Heart right ventricle (tissue), 16 donors: Measurements from ENCODE around the gene NFYA. TPM values are rescaled to one million over a fixed set of nuclear protein-coding genes. Genes with fewer than 3 reads are reported as not detected.

ENCODE experiments used
- ATAC-seq, 8 donors: fragments of 200-7000 bp; cut with Tn5 transposase; one replicate each; pipeline ENCODE4 v1.9.1; 2020; ENCODE audit warnings: mild to moderate bottlenecking in 8 of 8, moderate library complexity in 8 of 8, moderate number of reproducible peaks in 1 of 8
- DNase-seq, 2 donors: peaks; one replicate each; pipeline ENCODE4 v3.0.0-alpha.2; 2020
- H3K27ac ChIP-seq, 10 donors: fragments of 200-600 bp; sonication (generic) in 2 of 10; one replicate each; pipeline versions ENCODE4 v1.5.0 to v1.8.0; 2020 to 2022; ENCODE audit warnings: mild to moderate bottlenecking in 3 of 10
- H3K27me3 ChIP-seq, 7 donors: fragments of 200-600 bp; one replicate each; pipeline ENCODE4 v1.8.0; 2021 to 2022; ENCODE audit warnings: mild to moderate bottlenecking in 2 of 7
- H3K36me3 ChIP-seq, 9 donors: fragments of 200-600 bp; sonication (generic) in 1 of 9; one replicate each; pipeline versions ENCODE4 v1.5.0 to v1.8.0; 2020 to 2022; ENCODE audit warnings: mild to moderate bottlenecking in 2 of 9
- H3K4me1 ChIP-seq, 9 donors: fragments of 200-600 bp; sonication (generic) in 1 of 9; one replicate each; pipeline versions ENCODE4 v1.5.0 to v1.8.0; 2020 to 2022; ENCODE audit warnings: mild to moderate bottlenecking in 4 of 9
- H3K4me3 ChIP-seq, 10 donors: fragments of 200-600 bp; sonication (generic) in 2 of 10; one replicate each; pipeline versions ENCODE4 v1.5.0 to v1.8.0; 2020 to 2022; ENCODE audit warnings: mild to moderate bottlenecking in 7 of 10, moderate library complexity in 2 of 10
- H3K9me3 ChIP-seq, 11 donors: fragments of 200-600 bp in 10 of 11; sonication (generic) in 2 of 11; one replicate each; pipeline versions ENCODE4 v1.5.0 to v1.8.0; 2013 to 2022; ENCODE audit warnings: mild to moderate bottlenecking in 2 of 11, control low read depth in 1 of 11, moderate library complexity in 1 of 11
- WGBS, 2 donors: extraction: QIAGEN DNeasy Blood & Tissue Kit; methylation state at CpG; one replicate each; pipeline ENCODE4 v1.1.7; 2013; ENCODE audit warnings: inconsistent platforms in 1 of 2; 5-methylcytosine and 5-hydroxymethylcytosine counted together
- intact Hi-C, 10 donors: fragments of 100-400 bp; cut with DNase I; formaldehyde crosslinking; loops; one replicate each; pipeline versions ENCODE4 v1.11.1 to v1.14.2; 2022
- polyA plus RNA-seq, 2 donors: library from polyadenylated mRNA; stranded (reverse); fragments of 200-250 nt; gene quantifications; one replicate each; pipeline ENCODE4 v1.2.3, GENCODE V29; 2013
- total RNA-seq, 10 donors: library from RNA; stranded (reverse); fragmentation: NEBNext Ultra II Directional in 3 of 10; extraction: Animal tissue kit (Norgen Biotek cat#: 25700) in 3 of 10; gene quantifications; one replicate each; pipeline versions ENCODE4 v1.2.1 to v1.2.4, GENCODE V29; 2021 to 2023
- TF ChIP-seq, protein P1 (sequence below), 9 donors: fragments of 200-600 bp; sonication (generic) in 2 of 9; IDR thresholded peaks; one replicate each; pipeline versions ENCODE4 v1.5.0 to v1.8.0; 2021 to 2022; ENCODE audit warnings: antibody characterized with exemption in 9 of 9, mild to moderate bottlenecking in 5 of 9, moderate library complexity in 1 of 9
- donor health status: Arrhythmogenic right ventricular cardiomyopathy.
- donor health status: ischemic (EF 13 %, LVEDD 7.1; RV severe dilation, severe dysfunction).
- donor health status: healthy with polysubstance abuse.
- donor health status: DM: no; HTN: yes; CAD: no.
- donor health status: DM: no; HTN: no; CAD: no.
- donor health status: ischemic (EF 25% LVEDD 6.9; RV normal size, moderate dysfunction).
- donor health status: ischemic (EF 25% LVEDD 5.7; RV mildly dilated, moderate dysfunction).
- donor health status: healthy.
- donor health status: DM: yes; HTN: yes; CAD: no.
- donor health status: Ischemic cardiomyopathy.
- donor health status: ischemic (EF 35%, LVEDD 5.7; RV mildly dilated, moderate dysfunction).
- donor health status: nonischemic (EF 11% LVEDD 7.7; RV severe dilation, severe dysfunction).
- donor health status: DM: yes; HTN: yes; CAD: no.
- donor health status: PGD.
- donor health status: ischemic (EF 29% LVEDD 5.4; RV normal size, mild dysfunction).
- donor health status: nonischemic (EF 23%, LVEDD 6.1; RV moderate dilation, normal function).

The NFYA gene
- total and polyA plus RNA-seq, 12 donors = 4.2 to 12.0 (median 10.3) TPM

DNA sequence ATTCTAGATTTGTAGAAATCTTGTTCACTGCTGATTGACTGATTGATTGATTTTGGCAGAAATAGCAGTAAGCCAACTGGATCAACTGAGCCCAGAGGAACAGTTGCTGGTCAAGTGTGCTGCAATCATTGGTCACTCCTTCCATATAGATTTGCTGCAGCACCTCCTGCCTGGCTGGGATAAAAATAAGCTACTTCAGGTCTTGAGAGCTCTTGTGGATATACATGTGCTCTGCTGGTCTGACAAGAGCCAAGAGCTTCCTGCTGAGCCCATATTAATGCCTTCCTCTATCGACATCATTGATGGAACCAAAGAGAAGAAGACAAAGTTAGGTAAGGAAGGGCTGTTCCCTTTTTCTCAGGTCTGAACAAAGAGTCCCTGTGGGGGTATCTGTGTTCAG lies 50.1 kb downstream of the NFYA start:
- no peaks in the 10 kb centered on the region for H3K9me3 ChIP-seq
- ATAC-seq (no peak), DNase-seq (no peak)
- no peaks in the 10 kb centered on the region for H3K4me1 ChIP-seq
- intact Hi-C loops = no loop called here
- H3K27ac ChIP-seq = no peak overlapping the region
- H3K27me3 ChIP-seq = no peaks in the 10 kb centered on the region
- TF ChIP-seq, protein P1, sequence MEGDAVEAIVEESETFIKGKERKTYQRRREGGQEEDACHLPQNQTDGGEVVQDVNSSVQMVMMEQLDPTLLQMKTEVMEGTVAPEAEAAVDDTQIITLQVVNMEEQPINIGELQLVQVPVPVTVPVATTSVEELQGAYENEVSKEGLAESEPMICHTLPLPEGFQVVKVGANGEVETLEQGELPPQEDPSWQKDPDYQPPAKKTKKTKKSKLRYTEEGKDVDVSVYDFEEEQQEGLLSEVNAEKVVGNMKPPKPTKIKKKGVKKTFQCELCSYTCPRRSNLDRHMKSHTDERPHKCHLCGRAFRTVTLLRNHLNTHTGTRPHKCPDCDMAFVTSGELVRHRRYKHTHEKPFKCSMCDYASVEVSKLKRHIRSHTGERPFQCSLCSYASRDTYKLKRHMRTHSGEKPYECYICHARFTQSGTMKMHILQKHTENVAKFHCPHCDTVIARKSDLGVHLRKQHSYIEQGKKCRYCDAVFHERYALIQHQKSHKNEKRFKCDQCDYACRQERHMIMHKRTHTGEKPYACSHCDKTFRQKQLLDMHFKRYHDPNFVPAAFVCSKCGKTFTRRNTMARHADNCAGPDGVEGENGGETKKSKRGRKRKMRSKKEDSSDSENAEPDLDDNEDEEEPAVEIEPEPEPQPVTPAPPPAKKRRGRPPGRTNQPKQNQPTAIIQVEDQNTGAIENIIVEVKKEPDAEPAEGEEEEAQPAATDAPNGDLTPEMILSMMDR (IDR thresholded peaks at IDR 0.05) = no peak
- 74 to 79% methylated on average over 1 of the region's 1 CpG for WGBS, 2 donors
- H3K4me3 ChIP-seq = no peak overlapping the region
- peaks cover 0 to 47% (median 14%) of the 10 kb centered on the region in 9 donors for H3K36me3 ChIP-seq

DNA sequence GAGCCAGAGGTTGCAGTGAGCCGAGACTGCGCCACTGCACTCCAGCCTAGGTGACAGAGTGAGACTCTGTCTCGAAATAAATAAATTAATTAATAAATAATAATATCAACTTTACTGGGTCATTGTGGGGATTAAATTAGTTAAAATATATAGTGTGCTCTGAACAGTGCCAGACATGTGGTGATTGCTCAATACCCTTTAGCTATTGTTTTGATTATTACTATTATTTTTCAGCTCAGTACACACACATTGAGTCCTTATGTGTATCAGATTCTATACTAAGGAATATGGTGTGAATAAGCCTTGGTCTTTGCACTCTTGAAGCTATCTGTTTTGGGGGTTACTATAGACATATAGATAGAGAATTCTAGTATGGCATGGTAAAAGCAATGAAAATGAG lies 52.5 kb downstream of the NFYA start:
- intact Hi-C loops = no loop called here
- WGBS, 2 donors = 98 to 100% methylated on average over 3 of the region's 3 CpGs
- Histone ChIP-seq H3K4me3 (no peak overlapping the region), H3K36me3 (peaks cover 0 to 41% (median 14%) of the 10 kb centered on the region in 9 donors), H3K27me3 (no peaks in the 10 kb centered on the region), H3K27ac (no peak overlapping the region), H3K4me1 (no peaks in the 10 kb centered on the region), H3K9me3 (no peaks in the 10 kb centered on the region)
- TF ChIP-seq, protein P1 (IDR thresholded peaks at IDR 0.05) = no peak
- DNase-seq (no peak), ATAC-seq (no peak)

DNA sequence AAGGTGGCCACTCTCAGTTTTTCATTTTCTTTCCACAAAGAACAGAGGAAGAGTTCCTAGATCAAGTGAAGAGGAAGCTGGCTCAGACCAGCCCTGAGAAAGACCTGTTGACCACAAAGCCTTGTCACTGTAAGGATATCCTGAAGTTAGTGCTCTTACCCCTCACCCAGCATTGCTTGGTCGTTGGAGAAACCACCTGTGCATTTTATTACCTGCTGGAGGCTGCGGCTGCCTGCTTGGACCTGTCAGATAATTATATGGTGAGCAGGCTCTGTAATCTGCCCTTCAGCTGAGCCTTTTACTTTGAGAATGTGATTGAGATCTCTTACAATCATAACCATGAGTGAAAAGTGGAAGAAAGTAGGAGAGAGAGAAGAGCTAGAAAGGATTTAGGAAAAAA lies 59.5 kb downstream of the NFYA start:
- no peaks in the 10 kb centered on the region for H3K4me1 ChIP-seq
- TF ChIP-seq, protein P1 (IDR thresholded peaks at IDR 0.05) = no peak
- H3K4me3 ChIP-seq = no peak overlapping the region
- H3K36me3 ChIP-seq = peaks cover 0 to 38% (median 12%) of the 10 kb centered on the region in 9 donors
- no peak overlapping the region for H3K27ac ChIP-seq
- no peaks in the 10 kb centered on the region for H3K27me3 ChIP-seq
- DNase-seq (no peak), ATAC-seq (no peak)
- intact Hi-C loops = no loop called here
- no peaks in the 10 kb centered on the region for H3K9me3 ChIP-seq
- WGBS, 2 donors = 62 to 65% methylated on average over 2 of the region's 2 CpGs

DNA sequence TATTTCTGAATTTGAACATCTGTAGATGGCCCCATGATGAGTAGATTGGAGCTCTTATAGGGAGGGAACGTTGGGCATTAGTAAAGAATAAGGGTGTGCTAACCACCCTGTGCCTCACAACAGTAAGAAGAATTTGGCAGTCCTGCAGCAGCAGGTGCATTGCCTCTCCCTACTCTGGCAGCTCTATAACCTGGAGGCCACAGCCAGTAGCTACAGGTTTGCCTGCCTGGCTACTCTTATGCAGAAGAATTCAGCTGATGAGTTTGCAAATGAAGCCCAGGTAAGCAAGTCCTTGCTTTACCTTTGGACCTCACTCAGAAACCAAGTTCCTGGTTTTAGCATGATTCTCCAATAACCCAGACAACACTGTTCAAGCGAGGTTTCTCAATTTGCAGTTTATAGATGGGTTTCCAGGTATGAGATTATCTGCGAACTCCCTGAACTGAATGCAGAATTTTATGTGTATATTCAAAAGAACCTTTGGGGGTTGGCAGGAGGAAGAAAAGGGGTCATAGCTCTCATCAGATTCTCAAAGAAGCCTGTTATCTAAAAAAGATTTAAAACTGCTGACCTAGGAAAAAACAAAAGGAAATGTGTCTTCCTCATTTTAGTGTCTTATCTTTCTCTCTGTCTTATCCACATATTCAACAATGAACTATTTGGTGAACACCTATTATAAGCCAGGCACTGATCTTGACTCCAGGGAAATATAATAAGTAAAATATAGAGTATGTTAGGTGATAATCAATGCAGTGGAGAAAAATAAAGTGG lies 62.5 kb downstream of the NFYA start:
- H3K27ac ChIP-seq = no peak overlapping the region
- 92 to 95% methylated on average over 3 of the region's 3 CpGs for WGBS, 2 donors
- DNase-seq = no peak
- no peak for ATAC-seq
- TF ChIP-seq, protein P1 (IDR thresholded peaks at IDR 0.05) = no peak
- H3K36me3 ChIP-seq = peaks cover 0 to 57% (median 12%) of the 10 kb centered on the region in 9 donors
- intact Hi-C loops = no loop called here
- no peaks in the 10 kb centered on the region for H3K9me3 ChIP-seq
- no peaks in the 10 kb centered on the region for H3K4me1 ChIP-seq
- H3K27me3 ChIP-seq = no peaks in the 10 kb centered on the region
- H3K4me3 ChIP-seq = no peak overlapping the region
